ENCODE data around the gene PCDHA11. TPM values are rescaled to one million over a fixed set of nuclear protein-coding genes. Genes with fewer than 3 reads are reported as not detected.

PCDHA11 gene
- total and polyA plus RNA-seq, 3 donors from 2014 or later: 2.7 to 4.6 (median 2.9) TPM

- intact Hi-C loops (cut with DNase I; ENCODE audit: low total_unique reads): no loop called here
- Histone ChIP-seq H3K4me3 (peak overlapping the region; percentile 16 to 51), H3K4me1 (no peaks in the 10 kb centered on the region), H3K27me3 (no peaks in the 10 kb centered on the region), H3K9me3 (no peaks in the 10 kb centered on the region), H3K36me3 (ENCODE audit: low read depth, missing control alignments) (no peaks in the 10 kb centered on the region), H3K27ac (no peak overlapping the region)
- DNase-seq: no peak
- 32 to 53% methylated on average over 5 to 37 of the region's 37 CpGs for WGBS, 2 donors
- TF ChIP-seq POLR2A (IDR thresholded peaks at IDR 0.05) (no peak), CTCF (IDR thresholded peaks at IDR 0.05) (no peak)
Measured at GRCh38 chr5:140877262-140877581, 8.5 kb downstream of the PCDHA11 start.

- Histone ChIP-seq H3K4me3 (peak within 1 kb of the TSS; percentile 33 to 59), H3K9me3 (no peaks in the 10 kb centered on the region), H3K4me1 (no peaks in the 10 kb centered on the region), H3K36me3 (ENCODE audit: low read depth, missing control alignments) (no peaks in the 10 kb centered on the region), H3K27me3 (no peaks in the 10 kb centered on the region), H3K27ac (no peak within 1 kb of the TSS)
- intact Hi-C loops (cut with DNase I; ENCODE audit: low total_unique reads): no loop called here
- 6 to 8% methylated on average over 15 to 35 of the region's 35 CpGs for WGBS, 2 donors
- peak; percentile 71 for DNase-seq
- TF ChIP-seq POLR2A (IDR thresholded peaks at IDR 0.05) (no peak), CTCF (IDR thresholded peaks at IDR 0.05) (peak in 2 of 3 experiments; percentile 36 to 56)
Measured at GRCh38 chr5:140881889-140882590, 13.3 kb downstream of the PCDHA11 start, which contains the start of gene PCDHA13. Gene PCDHA13, plus strand, starts transcription at chr5:140882124. Its CDS starts 145 bp downstream, at chr5:140882269.

- Histone ChIP-seq H3K36me3 (ENCODE audit: low read depth, missing control alignments) (no peaks in the 10 kb centered on the region), H3K4me3 (peak overlapping the region; percentile 33 to 59), H3K9me3 (no peaks in the 10 kb centered on the region), H3K27me3 (no peaks in the 10 kb centered on the region), H3K4me1 (no peaks in the 10 kb centered on the region), H3K27ac (no peak overlapping the region)
- intact Hi-C loops (cut with DNase I; ENCODE audit: low total_unique reads): no loop called here
- DNase-seq: peak; percentile 74
- TF ChIP-seq POLR2A (IDR thresholded peaks at IDR 0.05) (no peak), CTCF (IDR thresholded peaks at IDR 0.05) (peak; percentile 12 to 34 (median 28))
- 10% methylated on average over 9 to 12 of the region's 12 CpGs for WGBS, 2 donors
Measured at GRCh38 chr5:140882591-140882899, 13.8 kb downstream of the PCDHA11 start.

- DNase-seq: peak; percentile 25
- H3K9me3 ChIP-seq: no peaks in the 10 kb centered on the region
- no peaks in the 10 kb centered on the region for H3K36me3 ChIP-seq (ENCODE audit: low read depth, missing control alignments)
- intact Hi-C loops (cut with DNase I; ENCODE audit: low total_unique reads): no loop called here
- no peak for TF ChIP-seq POLR2A (IDR thresholded peaks at IDR 0.05)
- TF ChIP-seq CTCF (IDR thresholded peaks at IDR 0.05): no peak
- WGBS, 2 donors: 27 to 34% methylated on average over 8 to 41 of the region's 41 CpGs
- no peaks in the 10 kb centered on the region for H3K27me3 ChIP-seq
- no peaks in the 10 kb centered on the region for H3K4me1 ChIP-seq
- H3K27ac ChIP-seq: no peak overlapping the region
- H3K4me3 ChIP-seq: peak overlapping the region; percentile 37 to 45
Measured at GRCh38 chr5:140883373-140883772, 14.6 kb downstream of the PCDHA11 start.
